HepG2 (cell line): ENCODE data around the gene PKD1L1. TPM values are rescaled to one million over a fixed set of nuclear protein-coding genes. Genes with fewer than 3 reads are reported as not detected.

ENCODE experiments used
- ATAC-seq: fragments of 200-7000 bp; cut with Tn5 transposase; 3 replicates; pipeline ENCODE4 v1.9.1; 2020; ENCODE audit warnings: mild to moderate bottlenecking, moderate library complexity
- BruUV-seq: library from RNA; stranded (reverse); fragments of 400-500 nt; replicated peaks from 2 replicates; lab custom pipeline; 2021; lab: Mats Ljungman, UMichigan
- CTCF ChIA-PET: fragments of 300-600 bp; formaldehyde crosslinking; extraction: SDS; loops from one replicate; lab custom pipeline; 2021; ENCODE audit warnings: low total read pairs, inconsistent platforms, low intra/inter-chr PET ratio; lab: Yijun Ruan, JAX
- POLR2A ChIA-PET: fragments of 350-600 bp; sonication (Branson Sonifier 250); formaldehyde crosslinking; loops from one replicate; lab custom pipeline; 2020; ENCODE audit warnings: antibody characterized with exemption, inconsistent platforms; lab: Yijun Ruan, JAX
- DNase-seq: peaks from one replicate; pipeline ENCODE4 v3.0.0-alpha.2; 2015; ENCODE audit warnings: low spot score
- FAIRE-seq: peaks from 3 replicates; lab custom pipeline; 2011; peaks lifted over from hg19 to GRCh38; lab: Jason Lieb, UNC
- H2AFZ ChIP-seq: one replicate; pipeline ENCODE4 v1.6.1; 2011; ENCODE audit warnings: low read length, inconsistent platforms
- H3K27ac ChIP-seq: fragments of 300-600 bp; 3 replicates; pipeline ENCODE4 v1.8.0; 2011; ENCODE audit warnings: mixed run types, mild to moderate bottlenecking, mixed read lengths, low read length, inconsistent platforms; ENCODE audit not compliant: insufficient read depth; ENCODE audit errors: extremely low read length
- H3K27me3 ChIP-seq, 2 experiments: fragments of 200-600 bp in 1 of 2; 2 replicates in 1 of 2; 3 replicates in 1 of 2; pipeline versions ENCODE4 v1.6.0 to v1.8.0; 2011; ENCODE audit warnings: low read length in 2 of 2, mild to moderate bottlenecking in 2 of 2, moderate library complexity in 2 of 2, inconsistent platforms in 1 of 2; ENCODE audit not compliant: insufficient read depth in 2 of 2, control insufficient read depth in 1 of 2
- H3K36me3 ChIP-seq, 2 experiments: fragments of 200-600 bp in 1 of 2; replicated peaks in 1 of 2; 2 replicates in 1 of 2; 3 replicates in 1 of 2; pipeline versions ENCODE4 v1.5.1 to v1.8.0; 2011; ENCODE audit warnings: low read length in 2 of 2, inconsistent platforms in 1 of 2; ENCODE audit not compliant: insufficient read depth in 2 of 2, control insufficient read depth in 1 of 2
- H3K4me1 ChIP-seq: 2 replicates; pipeline ENCODE4 v1.5.1; 2012; ENCODE audit warnings: low read length, inconsistent platforms; ENCODE audit not compliant: insufficient read depth
- H3K4me2 ChIP-seq: 2 replicates; pipeline ENCODE4 v1.6.0; 2011; ENCODE audit warnings: low read depth, low read length, inconsistent platforms
- H3K4me3 ChIP-seq, 3 experiments: fragments of 200-600 bp in 1 of 3; sonication (generic), shearing (Covaris generic) in 1 of 3; replicated peaks in 1 of 3; 2 replicates each; pipeline ENCODE4 v1.5.1; 2011 to 2016; ENCODE audit warnings: low read length in 3 of 3, inconsistent platforms in 2 of 3, low read depth in 2 of 3, mild to moderate bottlenecking in 2 of 3, control low read depth in 1 of 3, mixed read lengths in 1 of 3; ENCODE audit not compliant: insufficient read depth in 1 of 3
- H3K79me2 ChIP-seq: one replicate; pipeline ENCODE4 v1.6.1; 2011; ENCODE audit warnings: low read length, inconsistent platforms; ENCODE audit not compliant: insufficient read depth
- H3K9ac ChIP-seq: 2 replicates; pipeline ENCODE4 v1.6.0; 2011; ENCODE audit warnings: mild to moderate bottlenecking, low read depth, low read length, inconsistent platforms; ENCODE audit not compliant: insufficient read depth
- H3K9me3 ChIP-seq: 2 replicates; pipeline ENCODE4 v1.5.1; 2012; ENCODE audit warnings: mild to moderate bottlenecking, low read length
- H4K20me1 ChIP-seq: 2 replicates; pipeline ENCODE4 v1.6.0; 2011; ENCODE audit warnings: inconsistent platforms, mild to moderate bottlenecking, low read length, moderate library complexity; ENCODE audit not compliant: insufficient read depth
- CEBPZ ChIP-seq: IDR thresholded peaks from 2 replicates; pipeline ENCODE4 v1.6.1; 2012; ENCODE audit warnings: low read length, improper control_type of control experiment
- EHMT2 ChIP-seq: fragments of 200-600 bp; sonication (generic); IDR thresholded peaks from 2 replicates; pipeline ENCODE4 v1.7.0; 2017; ENCODE audit warnings: antibody characterized with exemption, low read depth, low read length, borderline replicate concordance
- GPBP1L1 ChIP-seq: sonication (generic); formaldehyde crosslinking; IDR thresholded peaks from 2 replicates; pipeline ENCODE4 v1.5.0; 2020; ENCODE audit warnings: mild to moderate bottlenecking, missing genetic modification reagents
- MBNL3 ChIP-seq: fragments of 250-450 bp; sonication (Bioruptor Pico); conservative IDR thresholded peaks from 2 replicates; pipeline ENCODE4 v1.8.0; 2022; ENCODE audit warnings: mild to moderate bottlenecking, inconsistent platforms
- RFX1 ChIP-seq: fragments of 450-650 bp; IDR thresholded peaks from 2 replicates; pipeline ENCODE4 v1.6.1; 2017
- SRF ChIP-seq: IDR thresholded peaks from 2 replicates; pipeline ENCODE4 v1.6.1; 2011; ENCODE audit warnings: mild to moderate bottlenecking, low read depth, low read length, moderate library complexity
- UBTF ChIP-seq: sonication (generic); formaldehyde crosslinking; IDR thresholded peaks from 2 replicates; pipeline ENCODE4 v1.4.0; 2020; ENCODE audit warnings: mild to moderate bottlenecking, missing genetic modification reagents
- ZNF10 ChIP-seq: sonication (generic); formaldehyde crosslinking; IDR thresholded peaks from 2 replicates; pipeline ENCODE4 v1.4.0; 2020; ENCODE audit warnings: mild to moderate bottlenecking, low read depth, missing genetic modification reagents, borderline replicate concordance
- ZNF17 ChIP-seq: sonication (generic); formaldehyde crosslinking; IDR thresholded peaks from 2 replicates; pipeline ENCODE4 v1.5.0; 2020; ENCODE audit warnings: mild to moderate bottlenecking, missing genetic modification reagents
- ZNF570 ChIP-seq: sonication (generic); formaldehyde crosslinking; IDR thresholded peaks from 2 replicates; pipeline ENCODE4 v1.4.0; 2020; ENCODE audit warnings: mild to moderate bottlenecking, missing genetic modification reagents, borderline replicate concordance
- ZNF713 ChIP-seq: sonication (generic); formaldehyde crosslinking; IDR thresholded peaks from 2 replicates; pipeline ENCODE4 v1.4.0; 2020; ENCODE audit warnings: mild to moderate bottlenecking, missing genetic modification reagents
- ZNF720 ChIP-seq: sonication (generic); formaldehyde crosslinking; IDR thresholded peaks from 2 replicates; pipeline ENCODE4 v1.4.0; 2020; ENCODE audit warnings: missing genetic modification reagents
- WGBS: methylation state at CpG from one replicate; pipeline ENCODE4 v1.1.6; 2017; ENCODE audit warnings: low lambda C conversion rate; 5-methylcytosine and 5-hydroxymethylcytosine counted together
- in situ Hi-C: cut with HindIII; loops from 2 replicates; pipeline ENCODE4 v1.10.0; 2017; ENCODE audit warnings: low pct_unique_long_range_greater_than_20kb; ENCODE audit not compliant: extremely low pct_ligation_motif_present
- intact Hi-C: fragments of 100-400 bp; cut with micrococcal nuclease; formaldehyde crosslinking; loops from one replicate; pipeline ENCODE4 v1.10.0; 2022; ENCODE audit not compliant: unreplicated experiment
- polyA plus RNA-seq, 8 experiments: library from polyadenylated mRNA; depleted of rRNA in 3 of 8; stranded (reverse) in 7 of 8; unstranded in 1 of 8; fragments of >200 nt; fragmentation: Illumina TruSeq in 4 of 8; extraction: Trizol in 4 of 8; gene quantifications; 2 replicates each; pipeline versions ENCODE4 v1.2.1 to v1.2.3, GENCODE V29; 2011 to 2016; ENCODE audit warnings: low read depth in 4 of 8, missing spikeins in 1 of 8, mixed read lengths in 1 of 8; ENCODE audit not compliant: insufficient read depth in 1 of 8
- total RNA-seq, 5 experiments: library from RNA; depleted of rRNA; stranded (reverse); fragments of >200 nt; fragmentation: Illumina TruSeq; extraction: Trizol; gene quantifications; 2 replicates each; pipeline ENCODE4 v1.2.3, GENCODE V29; 2016; ENCODE audit warnings: low read depth in 1 of 5
- TF ChIP-seq, protein P1 (sequence below): sonication (generic); formaldehyde crosslinking; IDR thresholded peaks from 2 replicates; pipeline ENCODE4 v1.4.0; 2020; ENCODE audit warnings: missing genetic modification reagents, mild to moderate bottlenecking, borderline replicate concordance

Gene PKD1L1
- total and polyA plus RNA-seq, 2 of the 13 experiments (the other 11 are each of a cell fraction or from before 2014, with no cell fraction given), result 0.01 TPM; not detected in 1

DNA sequence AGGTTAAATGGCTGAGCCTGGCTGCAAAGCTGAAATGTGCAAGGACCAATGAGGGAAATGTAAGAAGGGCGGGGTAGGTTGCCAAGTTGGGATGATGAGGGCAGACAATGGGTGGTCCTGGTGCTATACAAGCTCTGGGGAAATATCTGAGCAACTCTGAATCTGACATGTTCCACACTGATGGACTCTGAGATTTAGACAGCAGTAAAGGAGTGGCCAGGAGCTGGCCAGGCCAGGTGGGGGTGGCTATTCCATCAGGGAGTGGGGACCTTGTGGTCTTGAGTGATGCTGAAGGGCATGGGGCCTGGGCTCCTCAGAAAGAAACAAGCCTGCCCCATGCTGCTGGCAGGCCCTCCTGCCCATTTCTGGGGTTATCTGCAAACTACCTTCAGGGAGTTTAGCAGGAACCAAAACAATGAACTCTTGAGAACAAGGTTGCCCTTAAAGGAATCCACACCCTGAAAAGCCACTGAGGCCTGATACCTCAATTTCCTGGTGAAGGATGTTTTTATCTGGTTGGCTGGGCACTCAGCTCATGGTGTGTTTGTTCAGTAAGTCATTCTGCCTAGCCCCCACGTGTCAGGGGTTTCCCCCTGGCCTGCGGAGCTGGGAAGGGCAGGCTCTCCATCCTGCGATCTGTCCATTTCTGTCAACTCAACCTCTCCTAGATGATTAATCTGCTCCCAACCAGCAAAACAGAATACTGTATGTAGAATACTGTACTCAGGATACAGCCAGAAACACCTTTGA is 223.1 kb downstream of the PKD1L1 start:
- H3K4me2 ChIP-seq, result no peak overlapping the region
- DNase-seq, result peak; percentile 47
- H3K4me3 ChIP-seq, result no peak overlapping the region
- H3K9ac ChIP-seq, result peak overlapping the region; percentile 37
- in situ Hi-C loops (no loop called here), intact Hi-C loops (no loop called here)
- no peaks in the 10 kb centered on the region for H4K20me1 ChIP-seq
- peak overlapping the region; percentile 37 for H3K27ac ChIP-seq
- no peak overlapping the region for H2AFZ ChIP-seq
- H3K79me2 ChIP-seq, result no peaks in the 10 kb centered on the region
- no TSS peak for BruUV-seq
- ATAC-seq, result peak; percentile 44
- WGBS, result 81% methylated on average over 3 of the region's 4 CpGs
- no peaks in the 10 kb centered on the region for H3K9me3 ChIP-seq
- FAIRE-seq, result no peak
- no peaks in the 10 kb centered on the region for H3K27me3 ChIP-seq
- ChIA-PET CTCF (no interaction called here), POLR2A (interaction anchor here (0.8 to 1.9 kb wide), 4 partner anchors 9 to 62 kb away, joined by 3 to 9 read pairs (median 4); no protein-coding TSS in a partner anchor)
- peaks cover 60% of the 10 kb centered on the region for H3K4me1 ChIP-seq
- no peaks in the 10 kb centered on the region for H3K36me3 ChIP-seq
- TF ChIP-seq RFX1 (no peak), ZNF10 (CRISPR knock-in tag) (no peak), ZNF570 (CRISPR knock-in tag) (no peak), UBTF (CRISPR knock-in tag) (no peak), MBNL3 (CRISPR knock-in tag) (no peak), EHMT2 (no peak), ZNF713 (CRISPR knock-in tag) (no peak), ZNF17 (CRISPR knock-in tag) (no peak), GPBP1L1 (CRISPR knock-in tag) (no peak), SRF (no peak), ZNF720 (CRISPR knock-in tag) (no peak), CEBPZ (no peak)
- TF ChIP-seq, protein P1, sequence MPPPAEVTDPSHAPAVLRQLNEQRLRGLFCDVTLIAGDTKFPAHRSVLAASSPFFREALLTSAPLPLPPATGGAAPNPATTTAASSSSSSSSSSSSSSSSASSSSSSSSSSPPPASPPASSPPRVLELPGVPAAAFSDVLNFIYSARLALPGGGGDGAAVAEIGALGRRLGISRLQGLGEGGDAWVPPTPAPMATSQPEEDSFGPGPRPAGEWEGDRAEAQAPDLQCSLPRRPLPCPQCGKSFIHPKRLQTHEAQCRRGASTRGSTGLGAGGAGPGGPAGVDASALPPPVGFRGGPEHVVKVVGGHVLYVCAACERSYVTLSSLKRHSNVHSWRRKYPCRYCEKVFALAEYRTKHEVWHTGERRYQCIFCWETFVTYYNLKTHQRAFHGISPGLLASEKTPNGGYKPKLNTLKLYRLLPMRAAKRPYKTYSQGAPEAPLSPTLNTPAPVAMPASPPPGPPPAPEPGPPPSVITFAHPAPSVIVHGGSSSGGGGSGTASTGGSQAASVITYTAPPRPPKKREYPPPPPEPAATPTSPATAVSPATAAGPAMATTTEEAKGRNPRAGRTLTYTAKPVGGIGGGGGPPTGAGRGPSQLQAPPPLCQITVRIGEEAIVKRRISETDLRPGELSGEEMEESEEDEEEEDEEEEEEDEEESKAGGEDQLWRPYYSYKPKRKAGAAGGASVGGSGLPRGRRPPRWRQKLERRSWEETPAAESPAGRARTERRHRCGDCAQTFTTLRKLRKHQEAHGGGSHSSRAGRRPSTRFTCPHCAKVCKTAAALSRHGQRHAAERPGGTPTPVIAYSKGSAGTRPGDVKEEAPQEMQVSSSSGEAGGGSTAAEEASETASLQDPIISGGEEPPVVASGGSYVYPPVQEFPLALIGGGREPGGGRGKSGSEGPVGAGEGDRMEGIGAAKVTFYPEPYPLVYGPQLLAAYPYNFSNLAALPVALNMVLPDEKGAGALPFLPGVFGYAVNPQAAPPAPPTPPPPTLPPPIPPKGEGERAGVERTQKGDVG (CRISPR knock-in tag), result no peak
